ENCODE data around the gene CDH13.

DNA sequence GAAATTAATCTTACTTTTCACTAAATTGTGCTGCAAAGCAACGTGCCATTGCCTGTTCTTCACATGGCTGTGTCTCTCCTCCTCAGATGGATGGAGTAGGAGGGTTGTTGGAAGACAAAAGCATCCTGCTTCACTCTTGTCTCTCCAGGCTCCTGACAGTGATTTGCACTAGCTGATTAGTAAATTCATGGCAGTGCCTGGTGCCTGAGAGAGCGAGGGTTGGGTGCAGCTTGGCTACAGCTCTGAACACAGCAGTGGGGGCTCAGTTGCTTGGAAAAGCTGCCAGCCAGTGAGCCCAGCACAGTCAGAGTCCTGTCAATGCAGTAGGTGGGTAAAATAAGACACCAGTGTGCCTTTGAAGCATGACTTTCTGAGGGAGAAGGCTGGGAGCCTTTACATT lies 37.4 kb downstream of the CDH13 start:
- TF ChIP-seq POLR2A (IDR thresholded peaks at IDR 0.05; ENCODE audit: low read depth) (no peak), POLR2AphosphoS5 (IDR thresholded peaks at IDR 0.05) (no peak), EP300 (IDR thresholded peaks at IDR 0.05) (no peak)
- TF ChIP-seq, protein P1, sequence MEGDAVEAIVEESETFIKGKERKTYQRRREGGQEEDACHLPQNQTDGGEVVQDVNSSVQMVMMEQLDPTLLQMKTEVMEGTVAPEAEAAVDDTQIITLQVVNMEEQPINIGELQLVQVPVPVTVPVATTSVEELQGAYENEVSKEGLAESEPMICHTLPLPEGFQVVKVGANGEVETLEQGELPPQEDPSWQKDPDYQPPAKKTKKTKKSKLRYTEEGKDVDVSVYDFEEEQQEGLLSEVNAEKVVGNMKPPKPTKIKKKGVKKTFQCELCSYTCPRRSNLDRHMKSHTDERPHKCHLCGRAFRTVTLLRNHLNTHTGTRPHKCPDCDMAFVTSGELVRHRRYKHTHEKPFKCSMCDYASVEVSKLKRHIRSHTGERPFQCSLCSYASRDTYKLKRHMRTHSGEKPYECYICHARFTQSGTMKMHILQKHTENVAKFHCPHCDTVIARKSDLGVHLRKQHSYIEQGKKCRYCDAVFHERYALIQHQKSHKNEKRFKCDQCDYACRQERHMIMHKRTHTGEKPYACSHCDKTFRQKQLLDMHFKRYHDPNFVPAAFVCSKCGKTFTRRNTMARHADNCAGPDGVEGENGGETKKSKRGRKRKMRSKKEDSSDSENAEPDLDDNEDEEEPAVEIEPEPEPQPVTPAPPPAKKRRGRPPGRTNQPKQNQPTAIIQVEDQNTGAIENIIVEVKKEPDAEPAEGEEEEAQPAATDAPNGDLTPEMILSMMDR (IDR thresholded peaks at IDR 0.05), result no peak

All from esophagus muscularis mucosa (tissue), 4 donors.